ENCODE data around the gene ITGA7.

The ITGA7 gene

DNA sequence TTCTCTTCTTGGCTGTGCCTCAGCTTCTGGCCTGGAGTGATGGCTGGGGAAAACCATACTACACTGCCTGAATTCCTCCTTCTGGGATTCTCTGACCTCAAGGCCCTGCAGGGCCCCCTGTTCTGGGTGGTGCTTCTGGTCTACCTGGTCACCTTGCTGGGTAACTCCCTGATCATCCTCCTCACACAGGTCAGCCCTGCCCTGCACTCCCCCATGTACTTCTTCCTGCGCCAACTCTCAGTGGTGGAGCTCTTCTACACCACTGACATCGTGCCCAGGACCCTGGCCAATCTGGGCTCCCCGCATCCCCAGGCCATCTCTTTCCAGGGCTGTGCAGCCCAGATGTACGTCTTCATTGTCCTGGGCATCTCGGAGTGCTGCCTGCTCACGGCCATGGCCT is 70.9 kb downstream of the ITGA7 start, which contains the start of gene OR10P1:
TSS of gene OR10P1 (plus strand) at position 40 of the 400 bp plus-strand sequence. CDS start at position 40, 0 bp downstream.
- ChIA-PET POLR2A (no interaction called here), CTCF (interaction anchor here (0.8 to 1.3 kb wide), 2 partner anchors 10 to 20 kb away, joined by 3 to 5 read pairs; no protein-coding TSS in a partner anchor)
- H3K4me3 ChIP-seq (ENCODE audit: low read depth, low read length) = no peak within 1 kb of the TSS
- TF ChIP-seq, protein P1, sequence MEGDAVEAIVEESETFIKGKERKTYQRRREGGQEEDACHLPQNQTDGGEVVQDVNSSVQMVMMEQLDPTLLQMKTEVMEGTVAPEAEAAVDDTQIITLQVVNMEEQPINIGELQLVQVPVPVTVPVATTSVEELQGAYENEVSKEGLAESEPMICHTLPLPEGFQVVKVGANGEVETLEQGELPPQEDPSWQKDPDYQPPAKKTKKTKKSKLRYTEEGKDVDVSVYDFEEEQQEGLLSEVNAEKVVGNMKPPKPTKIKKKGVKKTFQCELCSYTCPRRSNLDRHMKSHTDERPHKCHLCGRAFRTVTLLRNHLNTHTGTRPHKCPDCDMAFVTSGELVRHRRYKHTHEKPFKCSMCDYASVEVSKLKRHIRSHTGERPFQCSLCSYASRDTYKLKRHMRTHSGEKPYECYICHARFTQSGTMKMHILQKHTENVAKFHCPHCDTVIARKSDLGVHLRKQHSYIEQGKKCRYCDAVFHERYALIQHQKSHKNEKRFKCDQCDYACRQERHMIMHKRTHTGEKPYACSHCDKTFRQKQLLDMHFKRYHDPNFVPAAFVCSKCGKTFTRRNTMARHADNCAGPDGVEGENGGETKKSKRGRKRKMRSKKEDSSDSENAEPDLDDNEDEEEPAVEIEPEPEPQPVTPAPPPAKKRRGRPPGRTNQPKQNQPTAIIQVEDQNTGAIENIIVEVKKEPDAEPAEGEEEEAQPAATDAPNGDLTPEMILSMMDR (IDR thresholded peaks at IDR 0.05; ENCODE audit: insufficient read depth, low read length, missing control alignments) = no peak
- no peak for DNase-seq (ENCODE audit: low read depth, low spot score)

DNA sequence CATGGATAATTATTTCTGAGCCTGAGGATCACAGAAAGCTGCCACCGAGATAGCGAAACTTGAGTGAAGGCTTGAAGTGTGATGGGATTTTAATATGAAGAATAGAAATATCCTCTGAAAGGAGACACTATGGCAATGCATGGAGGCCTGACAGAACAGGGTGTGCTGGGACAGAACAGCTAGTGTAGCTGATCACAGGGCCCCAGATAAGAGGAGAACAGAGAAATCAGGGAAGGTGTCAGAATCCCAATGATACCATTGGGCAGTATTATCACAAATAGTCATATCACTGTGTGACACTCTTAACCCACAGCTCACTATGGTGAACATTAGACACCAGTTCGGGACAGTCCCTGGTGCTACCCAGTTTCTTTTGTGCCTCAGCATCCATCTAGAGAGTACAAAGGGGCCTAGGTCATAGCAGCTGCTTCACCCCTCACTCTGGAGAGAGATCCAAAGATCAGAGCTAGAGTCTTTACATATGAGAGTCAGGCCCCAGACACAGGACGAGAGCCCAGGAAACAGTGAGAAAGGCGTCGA is 71.5 kb downstream of the ITGA7 start:
- H3K4me3 ChIP-seq (ENCODE audit: low read depth, low read length) = no peak overlapping the region
- TF ChIP-seq, protein P1 (IDR thresholded peaks at IDR 0.05; ENCODE audit: insufficient read depth, low read length, missing control alignments) = no peak
- DNase-seq (ENCODE audit: low read depth, low spot score) = no peak
- ChIA-PET CTCF (interaction anchor here (0.8 to 1.3 kb wide), 2 partner anchors 10 to 21 kb away, joined by 3 to 5 read pairs; no protein-coding TSS in a partner anchor), POLR2A (no interaction called here)

All from AG04449 (cell line).